ENCODE measurements around the gene GALNT12.

The GALNT12 gene

GRCh38 chr9:98873951-98874371 lies 66.5 kb downstream of the GALNT12 start:
- Mint-ChIP-seq H3K27me3 (peaks cover 8 to 14% of the 10 kb centered on the region in 2 donors), H3K4me1 (no peaks in the 10 kb centered on the region), H3K36me3 (no peaks in the 10 kb centered on the region), H3K9me3 (peaks cover 0 to 1% of the 10 kb centered on the region in 2 donors), H3K4me3 (no peak overlapping the region), H3K27ac (no peak overlapping the region)
- ATAC-seq (replicated peaks) (no peak), DNase-seq (no peak)

GRCh38 chr9:98874721-98875255 lies 67.3 kb downstream of the GALNT12 start:
- no peak overlapping the region for H3K27ac Mint-ChIP-seq
- H3K4me3 Mint-ChIP-seq, result no peak overlapping the region
- no peaks in the 10 kb centered on the region for H3K36me3 Mint-ChIP-seq
- DNase-seq, result no peak
- H3K9me3 Mint-ChIP-seq, result peaks cover 0 to 1% of the 10 kb centered on the region in 2 donors
- peaks cover 12 to 18% of the 10 kb centered on the region in 2 donors for H3K27me3 Mint-ChIP-seq
- ATAC-seq (replicated peaks), result no peak
- H3K4me1 Mint-ChIP-seq, result no peaks in the 10 kb centered on the region

- Mint-ChIP-seq H3K27ac (no peak overlapping the region), H3K4me3 (no peak overlapping the region), H3K9me3 (peaks cover 0 to 1% of the 10 kb centered on the region in 2 donors), H3K4me1 (no peaks in the 10 kb centered on the region), H3K36me3 (no peaks in the 10 kb centered on the region), H3K27me3 (peaks cover 12 to 18% of the 10 kb centered on the region in 2 donors)
- DNase-seq, result no peak
- ATAC-seq (replicated peaks), result no peak
Observed at GRCh38 chr9:98875536-98875935, 68.1 kb downstream of the GALNT12 start.

GRCh38 chr9:98877311-98877710 lies 69.8 kb downstream of the GALNT12 start:
- peaks cover 12 to 20% of the 10 kb centered on the region in 2 donors for H3K27me3 Mint-ChIP-seq
- H3K36me3 Mint-ChIP-seq, result no peaks in the 10 kb centered on the region
- H3K27ac Mint-ChIP-seq, result no peak overlapping the region

DNA sequence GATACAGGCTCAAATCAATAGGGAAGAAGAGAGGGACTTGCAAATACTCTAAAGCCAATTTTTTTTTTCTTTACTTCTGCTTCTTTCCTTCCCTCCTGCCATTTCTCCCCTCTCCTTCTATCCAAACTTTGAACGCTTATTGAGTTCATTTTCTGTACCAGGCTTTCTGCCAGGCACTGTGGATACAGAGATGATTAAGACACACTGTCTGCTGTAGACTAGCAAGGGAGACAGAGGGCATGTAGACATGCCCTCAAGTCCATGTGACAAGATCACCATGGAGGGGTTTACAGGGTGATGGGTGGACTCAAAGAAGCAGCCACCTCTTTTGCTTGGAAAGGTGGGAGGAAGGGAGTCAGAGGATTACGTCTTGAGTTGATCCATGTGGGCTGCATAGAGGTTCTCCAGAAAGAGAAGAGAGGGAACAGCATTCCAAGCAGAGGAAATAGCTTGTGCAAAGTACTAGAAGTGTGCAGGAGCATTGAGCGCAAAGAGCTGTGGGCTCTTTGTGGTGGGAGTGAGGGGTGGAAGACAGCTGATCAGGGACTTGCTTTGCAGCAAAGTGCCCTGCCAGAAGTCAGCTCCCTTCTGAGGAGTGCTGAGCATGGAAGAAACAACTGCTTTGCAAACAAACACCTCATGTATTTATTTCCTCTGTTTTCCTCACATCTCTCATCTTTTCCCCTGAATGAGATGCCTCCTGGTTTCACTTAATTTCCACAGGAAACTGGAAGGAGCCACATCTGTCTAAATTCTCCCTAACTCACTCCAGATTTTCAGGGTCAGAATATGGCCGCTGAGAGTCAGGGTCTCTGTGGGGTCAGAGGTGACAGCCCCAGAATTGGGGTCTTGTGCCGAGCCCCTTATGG lies 71.9 kb downstream of the GALNT12 start:
- Mint-ChIP-seq H3K4me3 (no peak overlapping the region), H3K27ac (no peak overlapping the region), H3K9me3 (no peaks in the 10 kb centered on the region), H3K27me3 (peaks cover 15 to 24% of the 10 kb centered on the region in 2 donors), H3K4me1 (no peaks in the 10 kb centered on the region), H3K36me3 (no peaks in the 10 kb centered on the region)
- no peak for DNase-seq
- no peak for ATAC-seq (replicated peaks)

More at GRCh38 chr9:98877311-98877710, 69.8 kb downstream of the GALNT12 start:
- H3K4me3 Mint-ChIP-seq, result no peak overlapping the region
- no peaks in the 10 kb centered on the region for H3K4me1 Mint-ChIP-seq
- ATAC-seq (replicated peaks) (no peak), DNase-seq (no peak)
- no peaks in the 10 kb centered on the region for H3K9me3 Mint-ChIP-seq

DNA sequence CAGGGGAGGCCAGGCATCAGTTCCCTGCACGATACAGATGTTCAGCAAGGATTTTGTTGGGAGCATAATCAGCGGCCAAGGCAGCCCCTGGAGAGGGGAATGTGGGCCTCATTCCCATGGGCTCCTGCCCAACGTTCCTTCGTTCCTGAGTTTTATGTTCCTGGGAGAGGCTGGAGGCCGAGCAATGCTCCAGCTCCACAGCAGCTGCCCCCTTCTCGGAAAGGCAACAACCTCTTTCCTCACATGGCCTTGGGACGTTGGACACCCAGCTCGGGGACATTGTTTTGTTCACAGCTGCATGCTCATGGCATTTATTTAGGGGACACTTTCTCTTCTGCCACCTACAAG lies 72.5 kb downstream of the GALNT12 start:
- ATAC-seq (replicated peaks), result no peak
- H3K9me3 Mint-ChIP-seq, result no peaks in the 10 kb centered on the region
- no peak for DNase-seq
- no peak overlapping the region for H3K27ac Mint-ChIP-seq
- peaks cover 21 to 29% of the 10 kb centered on the region in 2 donors for H3K27me3 Mint-ChIP-seq
- H3K4me1 Mint-ChIP-seq, result no peaks in the 10 kb centered on the region
- no peaks in the 10 kb centered on the region for H3K36me3 Mint-ChIP-seq
- no peak overlapping the region for H3K4me3 Mint-ChIP-seq

DNA sequence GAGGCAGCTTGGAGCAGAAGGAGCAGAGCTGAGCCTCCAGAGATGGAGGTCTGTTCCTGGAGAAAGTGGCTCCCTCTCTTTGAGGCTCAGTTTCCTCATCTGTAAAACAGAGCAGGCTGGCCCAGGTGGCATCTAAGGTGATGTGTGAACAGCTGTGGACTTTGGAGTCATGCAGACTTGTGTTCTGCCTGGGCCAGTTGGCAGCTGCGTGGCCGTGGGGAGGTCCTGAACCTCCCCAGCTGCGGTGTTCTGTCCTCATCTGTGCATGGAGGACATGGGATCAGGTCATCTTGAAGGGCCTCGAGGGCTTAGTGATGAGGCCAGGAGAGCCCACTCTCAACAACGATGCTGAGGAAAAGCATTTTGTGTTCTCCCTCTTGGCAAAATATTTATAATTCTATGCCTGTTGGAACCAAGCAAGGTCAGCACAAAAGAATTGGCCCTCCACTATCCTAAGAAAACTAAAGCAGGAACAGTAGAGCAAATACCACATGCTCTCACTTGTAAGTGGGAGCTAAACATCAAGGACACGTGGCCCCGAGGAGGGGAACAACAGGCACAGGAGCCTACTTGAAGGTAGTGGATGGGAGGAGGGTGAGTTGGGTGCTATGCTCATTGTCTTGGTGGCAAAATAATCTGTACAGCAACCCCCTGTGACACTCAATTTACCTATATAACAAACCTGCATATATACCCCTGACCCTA lies 73.0 kb downstream of the GALNT12 start:
- DNase-seq, result no peak
- H3K4me3 Mint-ChIP-seq, result no peak overlapping the region
- H3K36me3 Mint-ChIP-seq, result no peaks in the 10 kb centered on the region
- no peak for ATAC-seq (replicated peaks)
- no peak overlapping the region for H3K27ac Mint-ChIP-seq
- H3K9me3 Mint-ChIP-seq, result no peaks in the 10 kb centered on the region
- no peaks in the 10 kb centered on the region for H3K4me1 Mint-ChIP-seq
- peaks cover 26 to 33% of the 10 kb centered on the region in 2 donors for H3K27me3 Mint-ChIP-seq

DNA sequence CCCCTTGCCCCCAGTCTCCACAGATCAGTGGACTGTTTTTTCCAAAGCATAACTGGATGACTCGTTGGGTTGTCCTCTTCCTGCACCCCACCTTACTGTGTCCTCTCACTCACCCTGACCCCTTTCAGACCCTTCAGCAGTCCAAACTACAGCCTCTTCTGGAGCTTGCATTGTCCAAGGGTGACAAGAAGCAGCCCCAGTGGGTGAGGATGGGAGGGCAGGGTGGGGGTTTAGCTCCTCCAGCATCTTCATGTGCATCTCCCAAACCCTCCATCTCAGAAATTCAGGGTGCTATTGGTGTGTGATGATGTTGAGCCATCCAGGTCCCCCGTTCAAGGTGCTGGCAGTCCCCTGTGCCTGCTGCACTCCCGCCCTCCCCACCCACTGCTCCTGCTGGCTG lies 73.9 kb downstream of the GALNT12 start:
- no peak for ATAC-seq (replicated peaks)
- Mint-ChIP-seq H3K4me1 (no peaks in the 10 kb centered on the region), H3K27me3 (peaks cover 27 to 33% of the 10 kb centered on the region in 2 donors), H3K36me3 (no peaks in the 10 kb centered on the region), H3K4me3 (no peak overlapping the region), H3K9me3 (no peaks in the 10 kb centered on the region), H3K27ac (no peak overlapping the region)
- DNase-seq, result no peak

DNA sequence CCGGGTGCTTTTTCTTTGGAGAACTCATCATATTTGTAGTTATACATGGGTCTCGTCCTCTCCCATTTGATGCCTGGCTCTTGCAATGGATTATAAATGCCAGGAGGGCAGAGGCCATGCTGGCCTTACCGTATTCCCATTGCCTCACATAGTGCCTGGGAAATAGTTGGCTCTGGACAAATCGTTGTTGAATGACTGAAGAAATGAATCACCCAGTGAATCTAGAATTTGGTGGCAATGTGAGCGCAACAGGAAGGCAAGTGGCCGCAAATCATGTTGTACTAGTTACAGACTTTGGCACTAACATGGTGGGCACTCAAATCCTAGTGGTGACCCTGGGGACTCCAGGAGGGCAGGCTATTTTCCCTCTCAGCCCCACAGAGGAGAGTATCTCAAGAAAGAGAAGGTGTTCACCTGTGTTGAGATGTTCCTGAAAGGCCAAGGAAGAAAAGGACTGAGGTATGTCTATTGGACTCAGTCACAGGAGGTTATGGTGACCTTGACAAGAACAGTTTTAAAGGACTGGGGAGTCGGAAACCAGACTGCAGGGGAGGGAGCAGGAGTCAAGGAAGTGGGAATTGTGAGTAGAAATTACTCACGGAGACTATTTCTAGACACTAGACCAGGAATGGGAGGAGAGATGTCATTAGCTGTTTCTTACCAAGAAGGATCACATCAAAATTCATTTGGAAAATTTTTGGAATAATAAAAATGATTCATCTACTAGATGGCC lies 74.5 kb downstream of the GALNT12 start:
- Mint-ChIP-seq H3K36me3 (no peaks in the 10 kb centered on the region), H3K27ac (no peak overlapping the region), H3K27me3 (peaks cover 29 to 33% of the 10 kb centered on the region in 2 donors), H3K4me3 (no peak overlapping the region), H3K4me1 (no peaks in the 10 kb centered on the region), H3K9me3 (no peaks in the 10 kb centered on the region)
- ATAC-seq (replicated peaks), result no peak
- no peak for DNase-seq

DNA sequence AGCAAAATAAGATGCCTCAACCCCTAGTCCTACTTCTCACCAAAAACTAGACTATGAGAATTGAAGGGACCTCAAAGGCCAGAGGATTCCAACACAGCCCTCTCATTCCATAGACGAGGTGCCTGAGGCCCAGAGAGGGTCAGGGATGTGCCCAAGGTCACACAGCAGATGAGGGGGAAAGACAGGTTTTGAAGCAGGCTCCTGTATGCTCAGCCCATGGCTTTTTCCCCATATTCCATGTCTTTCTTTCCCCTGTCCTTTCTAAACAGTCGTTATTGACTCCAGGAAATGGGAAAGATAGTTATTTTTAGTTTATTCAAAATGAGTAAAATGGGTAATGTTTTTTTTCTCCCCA lies 75.1 kb downstream of the GALNT12 start:
- Mint-ChIP-seq H3K4me1 (no peaks in the 10 kb centered on the region), H3K27me3 (peaks cover 33% of the 10 kb centered on the region in 2 donors), H3K27ac (no peak overlapping the region), H3K9me3 (no peaks in the 10 kb centered on the region), H3K36me3 (no peaks in the 10 kb centered on the region), H3K4me3 (no peak overlapping the region)
- ATAC-seq (replicated peaks), result no peak
- DNase-seq, result no peak

GRCh38 chr9:98883276-98883675 lies 75.8 kb downstream of the GALNT12 start:
- ATAC-seq (replicated peaks) (no peak), DNase-seq (no peak)
- no peaks in the 10 kb centered on the region for H3K9me3 Mint-ChIP-seq

DNA sequence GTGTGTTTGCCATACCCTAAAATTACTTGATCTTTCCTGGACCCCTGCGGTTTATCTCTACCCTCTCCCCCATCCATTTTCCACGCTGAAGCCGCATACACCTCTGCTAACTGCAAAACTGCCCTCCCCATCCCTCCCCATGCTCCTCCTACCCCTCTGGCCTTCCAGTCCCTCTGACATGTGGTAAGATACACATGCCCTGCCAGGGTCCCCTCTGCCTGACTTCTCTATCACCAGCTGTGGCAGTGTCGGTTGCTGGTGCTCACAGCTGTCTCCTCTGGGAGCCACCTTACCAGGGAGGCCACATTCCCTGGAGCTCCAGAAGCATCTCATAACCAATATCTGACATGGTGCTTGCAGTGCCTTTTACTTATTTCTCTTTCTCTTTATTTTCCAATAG lies 77.4 kb downstream of the GALNT12 start:
- Mint-ChIP-seq H3K27me3 (peaks cover 21 to 30% of the 10 kb centered on the region in 2 donors), H3K36me3 (no peaks in the 10 kb centered on the region), H3K9me3 (no peaks in the 10 kb centered on the region), H3K4me3 (no peak overlapping the region), H3K4me1 (no peaks in the 10 kb centered on the region), H3K27ac (no peak overlapping the region)
- DNase-seq, result no peak
- no peak for ATAC-seq (replicated peaks)

More at GRCh38 chr9:98883276-98883675, 75.8 kb downstream of the GALNT12 start:
- no peak overlapping the region for H3K4me3 Mint-ChIP-seq
- no peaks in the 10 kb centered on the region for H3K36me3 Mint-ChIP-seq
- H3K4me1 Mint-ChIP-seq, result no peaks in the 10 kb centered on the region
- H3K27me3 Mint-ChIP-seq, result peaks cover 28 to 32% of the 10 kb centered on the region in 2 donors
- no peak overlapping the region for H3K27ac Mint-ChIP-seq

- H3K36me3 Mint-ChIP-seq, result no peaks in the 10 kb centered on the region
- no peaks in the 10 kb centered on the region for H3K4me1 Mint-ChIP-seq
- no peaks in the 10 kb centered on the region for H3K9me3 Mint-ChIP-seq
- H3K4me3 Mint-ChIP-seq, result no peak overlapping the region
- H3K27ac Mint-ChIP-seq, result no peak overlapping the region
- DNase-seq (no peak), ATAC-seq (replicated peaks) (no peak)
- H3K27me3 Mint-ChIP-seq, result peaks cover 21 to 36% of the 10 kb centered on the region in 2 donors
Observed at GRCh38 chr9:98885575-98886295, 78.3 kb downstream of the GALNT12 start.

All from stimulated activated naive B cell treated with anti-CD40 and anti-IgM and Interleukin-4, amounts not matched to agents 10 μg/mL and 1 μg/mL and 100 μg/mL, for 72 hours (primary cell).